Measurements from ENCODE around the gene TRABD2B.

- TF ChIP-seq CTCF (IDR thresholded peaks at IDR 0.05): no peak
- TF ChIP-seq POLR2A (IDR thresholded peaks at IDR 0.05): no peak
Observed at GRCh38 chr1:47779613-47780012, 217.6 kb downstream of the TRABD2B start.

Measured in body of pancreas (tissue), 4 donors.